Measurements from ENCODE around the gene CNTN3.

The CNTN3 gene

DNA sequence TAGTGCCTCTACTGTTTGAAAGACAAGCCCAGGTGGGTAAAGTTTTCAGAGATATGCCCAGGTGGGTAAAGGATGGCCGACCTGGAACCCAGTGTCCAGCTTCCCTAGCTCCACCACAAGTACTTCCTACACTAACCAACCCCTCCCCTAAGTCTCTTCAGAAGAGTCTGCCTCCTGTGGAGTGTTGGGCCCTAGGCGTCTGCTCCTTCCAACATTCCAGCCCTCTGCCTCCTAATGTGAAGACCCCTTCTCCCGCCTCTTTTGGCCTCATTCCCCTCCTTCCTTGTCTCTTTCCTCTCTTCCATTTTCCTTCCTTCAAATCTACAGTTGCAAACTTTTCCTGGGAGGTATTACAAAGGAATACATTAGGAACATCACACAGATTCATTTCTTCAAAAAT, 38.6 kb downstream of the CNTN3 start:
- no peak overlapping the region for H3K4me3 ChIP-seq (ENCODE audit: low read depth, low read length)
- no peak for TF ChIP-seq MYC (IDR thresholded peaks at IDR 0.05; ENCODE audit: low read depth, low read length)
- TF ChIP-seq, protein P1, sequence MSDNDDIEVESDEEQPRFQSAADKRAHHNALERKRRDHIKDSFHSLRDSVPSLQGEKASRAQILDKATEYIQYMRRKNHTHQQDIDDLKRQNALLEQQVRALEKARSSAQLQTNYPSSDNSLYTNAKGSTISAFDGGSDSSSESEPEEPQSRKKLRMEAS (IDR thresholded peaks at IDR 0.05; ENCODE audit: low read depth, low read length): no peak
- TF ChIP-seq, protein P2, sequence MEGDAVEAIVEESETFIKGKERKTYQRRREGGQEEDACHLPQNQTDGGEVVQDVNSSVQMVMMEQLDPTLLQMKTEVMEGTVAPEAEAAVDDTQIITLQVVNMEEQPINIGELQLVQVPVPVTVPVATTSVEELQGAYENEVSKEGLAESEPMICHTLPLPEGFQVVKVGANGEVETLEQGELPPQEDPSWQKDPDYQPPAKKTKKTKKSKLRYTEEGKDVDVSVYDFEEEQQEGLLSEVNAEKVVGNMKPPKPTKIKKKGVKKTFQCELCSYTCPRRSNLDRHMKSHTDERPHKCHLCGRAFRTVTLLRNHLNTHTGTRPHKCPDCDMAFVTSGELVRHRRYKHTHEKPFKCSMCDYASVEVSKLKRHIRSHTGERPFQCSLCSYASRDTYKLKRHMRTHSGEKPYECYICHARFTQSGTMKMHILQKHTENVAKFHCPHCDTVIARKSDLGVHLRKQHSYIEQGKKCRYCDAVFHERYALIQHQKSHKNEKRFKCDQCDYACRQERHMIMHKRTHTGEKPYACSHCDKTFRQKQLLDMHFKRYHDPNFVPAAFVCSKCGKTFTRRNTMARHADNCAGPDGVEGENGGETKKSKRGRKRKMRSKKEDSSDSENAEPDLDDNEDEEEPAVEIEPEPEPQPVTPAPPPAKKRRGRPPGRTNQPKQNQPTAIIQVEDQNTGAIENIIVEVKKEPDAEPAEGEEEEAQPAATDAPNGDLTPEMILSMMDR (IDR thresholded peaks at IDR 0.05; ENCODE audit: low read depth, low read length): no peak
- TF ChIP-seq POLR2A (IDR thresholded peaks at IDR 0.05; ENCODE audit: extremely low read depth, insufficient read length): no peak
- no peak for DNase-seq (ENCODE audit: low read depth)

DNA sequence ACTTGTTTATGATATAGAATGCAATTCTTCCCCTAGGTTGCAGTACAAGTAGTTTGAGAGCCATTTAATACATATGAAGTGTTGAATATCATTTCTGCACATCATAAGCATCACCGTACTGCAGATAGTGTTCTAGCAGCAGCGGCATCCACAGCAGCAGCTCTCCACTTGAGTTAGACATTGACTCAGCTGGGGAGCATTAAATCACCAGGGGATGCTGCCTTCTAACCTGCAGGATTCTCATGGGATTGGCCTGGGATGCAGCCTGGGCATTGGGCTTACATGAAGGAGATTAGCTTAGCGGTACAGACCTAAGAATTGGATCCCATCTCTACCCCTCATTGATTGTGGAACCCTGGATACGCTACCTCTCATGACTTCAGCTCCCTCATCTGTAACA, 43.3 kb downstream of the CNTN3 start:
- TF ChIP-seq POLR2A (IDR thresholded peaks at IDR 0.05; ENCODE audit: extremely low read depth, insufficient read length): no peak
- no peak overlapping the region for H3K4me3 ChIP-seq (ENCODE audit: low read depth, low read length)
- no peak for DNase-seq (ENCODE audit: low read depth)
